ENCODE measurements around the gene MGAT5B. TPM values are rescaled to one million over a fixed set of nuclear protein-coding genes. Genes with fewer than 3 reads are reported as not detected.
A peak's percentile ranks its signal among the peaks of the same experiment; 100 is the strongest.

Gene MGAT5B
- total RNA-seq, 1 experiment from 2014 or later = 4.9 TPM

GRCh38 chr17:76888661-76889060 is 20.5 kb downstream of the MGAT5B start:
- Histone ChIP-seq H3K9ac (ENCODE audit: low read length) (no peak overlapping the region), H3K27ac (ENCODE audit: low read length) (no peak overlapping the region), H3K36me3 (ENCODE audit: low read depth, low read length) (no peaks in the 10 kb centered on the region), H3F3A (ENCODE audit: low read length, unreplicated experiment) (no peaks in the 10 kb centered on the region), H2AFZ (ENCODE audit: low read length) (no peak overlapping the region), H3K4me1 (ENCODE audit: insufficient read depth, low read length) (no peaks in the 10 kb centered on the region), H3K4me2 (ENCODE audit: low read length) (no peak overlapping the region), H3K9me2 (replicated peaks; ENCODE audit: low read length) (no peaks in the 10 kb centered on the region), H3K4me3 (ENCODE audit: low read length) (no peak overlapping the region), H3K79me2 (ENCODE audit: low read length) (no peaks in the 10 kb centered on the region), H4K20me1 (ENCODE audit: low read length) (no peaks in the 10 kb centered on the region), H3K9me3 (ENCODE audit: low read length) (no peaks in the 10 kb centered on the region), H3K27me3 (ENCODE audit: low read length) (no peaks in the 10 kb centered on the region)
- CTCF ChIA-PET = no interaction called here
- BruUV-seq (replicated peaks) = no TSS peak
- ATAC-seq = peak; percentile 40; the same call in 1 of the 2 replicates
- intact Hi-C loops (cut with micrococcal nuclease) = no loop called here
- POLR2A ChIA-PET (ENCODE audit: unreplicated experiment) = no interaction called here
- TF ChIP-seq EZH2phosphoT487 (IDR thresholded peaks at IDR 0.05; ENCODE audit: borderline replicate concordance, low read length) (no peak), CTCF (conservative IDR thresholded peaks at IDR 0.05; ENCODE audit: low read depth, low read length) (no peak), EZH2 (IDR thresholded peaks at IDR 0.05; ENCODE audit: low read length, unreplicated experiment) (no peak)
- DNase-seq = no peak

GRCh38 chr17:76889323-76889722 is 21.1 kb downstream of the MGAT5B start:
- POLR2A ChIA-PET (ENCODE audit: unreplicated experiment) = no interaction called here
- no peaks in the 10 kb centered on the region for H3K79me2 ChIP-seq (ENCODE audit: low read length)
- no peaks in the 10 kb centered on the region for H3K9me2 ChIP-seq (replicated peaks; ENCODE audit: low read length)
- no peak overlapping the region for H3K9ac ChIP-seq (ENCODE audit: low read length)
- no peaks in the 10 kb centered on the region for H3K36me3 ChIP-seq (ENCODE audit: low read depth, low read length)
- no peak overlapping the region for H3K4me3 ChIP-seq (ENCODE audit: low read length)
- H2AFZ ChIP-seq (ENCODE audit: low read length) = no peak overlapping the region
- DNase-seq (no peak), ATAC-seq (no peak)
- BruUV-seq (replicated peaks) = no TSS peak
- CTCF ChIA-PET = no interaction called here
- no peaks in the 10 kb centered on the region for H3K9me3 ChIP-seq (ENCODE audit: low read length)
- no peak overlapping the region for H3K4me2 ChIP-seq (ENCODE audit: low read length)
- H3K27me3 ChIP-seq (ENCODE audit: low read length) = no peaks in the 10 kb centered on the region
- intact Hi-C loops (cut with micrococcal nuclease) = no loop called here
- no peaks in the 10 kb centered on the region for H4K20me1 ChIP-seq (ENCODE audit: low read length)
- no peak overlapping the region for H3K27ac ChIP-seq (ENCODE audit: low read length)
- H3K4me1 ChIP-seq (ENCODE audit: insufficient read depth, low read length) = no peaks in the 10 kb centered on the region
- TF ChIP-seq CTCF (conservative IDR thresholded peaks at IDR 0.05; ENCODE audit: low read depth, low read length) = no peak
- TF ChIP-seq EZH2 (IDR thresholded peaks at IDR 0.05; ENCODE audit: low read length, unreplicated experiment) = no peak
- TF ChIP-seq EZH2phosphoT487 (IDR thresholded peaks at IDR 0.05; ENCODE audit: borderline replicate concordance, low read length) = no peak
- H3F3A ChIP-seq (ENCODE audit: low read length, unreplicated experiment) = no peaks in the 10 kb centered on the region

GRCh38 chr17:76892329-76892728 is 24.1 kb downstream of the MGAT5B start:
- intact Hi-C loops (cut with micrococcal nuclease) = no loop called here
- CTCF ChIA-PET = no interaction called here
- TF ChIP-seq CTCF (conservative IDR thresholded peaks at IDR 0.05; ENCODE audit: low read depth, low read length) (no peak), EZH2 (IDR thresholded peaks at IDR 0.05; ENCODE audit: low read length, unreplicated experiment) (no peak), EZH2phosphoT487 (IDR thresholded peaks at IDR 0.05; ENCODE audit: borderline replicate concordance, low read length) (no peak)

More at GRCh38 chr17:76892329-76892728, 24.1 kb downstream of the MGAT5B start:
- Histone ChIP-seq H3K27ac (ENCODE audit: low read length) (no peak overlapping the region), H3K27me3 (ENCODE audit: low read length) (no peaks in the 10 kb centered on the region), H3K4me3 (ENCODE audit: low read length) (no peak overlapping the region), H3K4me2 (ENCODE audit: low read length) (no peak overlapping the region), H3K4me1 (ENCODE audit: insufficient read depth, low read length) (no peaks in the 10 kb centered on the region), H4K20me1 (ENCODE audit: low read length) (no peaks in the 10 kb centered on the region), H3K79me2 (ENCODE audit: low read length) (no peaks in the 10 kb centered on the region), H2AFZ (ENCODE audit: low read length) (no peak overlapping the region), H3K9ac (ENCODE audit: low read length) (no peak overlapping the region), H3K9me3 (ENCODE audit: low read length) (no peaks in the 10 kb centered on the region), H3K9me2 (replicated peaks; ENCODE audit: low read length) (no peaks in the 10 kb centered on the region), H3F3A (ENCODE audit: low read length, unreplicated experiment) (no peaks in the 10 kb centered on the region), H3K36me3 (ENCODE audit: low read depth, low read length) (no peaks in the 10 kb centered on the region)
- POLR2A ChIA-PET (ENCODE audit: unreplicated experiment) = no interaction called here
- no peak for DNase-seq
- no TSS peak for BruUV-seq (replicated peaks)
- no peak for ATAC-seq
